Keratinocyte (primary cell): ENCODE data around the gene ANGPT4. TPM values are rescaled to one million over a fixed set of nuclear protein-coding genes. Genes with fewer than 3 reads are reported as not detected.

Source experiments
- DNase-seq: peaks from one replicate; pipeline ENCODE4 v3.0.0-alpha.2; 2011; ENCODE audit warnings: low read depth, missing footprints, low spot score
- FAIRE-seq: peaks from 2 replicates; lab custom pipeline; 2011; peaks lifted over from hg19 to GRCh38; lab: Jason Lieb, UNC
- H2AFZ ChIP-seq: 2 replicates; pipeline ENCODE4 v1.6.0; 2012; ENCODE audit warnings: low read length, control low read depth, inconsistent platforms; ENCODE audit not compliant: control insufficient read depth
- H3K27ac ChIP-seq: 2 replicates; pipeline ENCODE4 v1.5.1; 2011; ENCODE audit warnings: low read length; ENCODE audit not compliant: control insufficient read depth, insufficient read depth
- H3K27me3 ChIP-seq: 3 replicates; pipeline ENCODE4 v1.6.0; 2011; ENCODE audit warnings: low read length; ENCODE audit not compliant: control insufficient read depth, insufficient read depth; ENCODE audit errors: extremely low read depth
- H3K36me3 ChIP-seq, 2 experiments: 2 replicates in 1 of 2; 3 replicates in 1 of 2; pipeline ENCODE4 v1.5.1; 2011; ENCODE audit warnings: low read length in 2 of 2, mild to moderate bottlenecking in 1 of 2; ENCODE audit not compliant: control insufficient read depth in 2 of 2, insufficient read depth in 2 of 2; ENCODE audit errors: extremely low read depth in 1 of 2
- H3K4me1 ChIP-seq: 3 replicates; pipeline ENCODE4 v1.5.1; 2011; ENCODE audit warnings: low read length; ENCODE audit not compliant: control insufficient read depth, insufficient read depth; ENCODE audit errors: extremely low read depth
- H3K4me2 ChIP-seq: 3 replicates; pipeline ENCODE4 v1.6.0; 2011; ENCODE audit warnings: low read depth, low read length; ENCODE audit not compliant: control insufficient read depth, insufficient read depth; ENCODE audit errors: extremely low read depth
- H3K4me3 ChIP-seq, 3 experiments: fragments of 200-600 bp in 1 of 3; sonication (generic) in 1 of 3; 2 replicates in 2 of 3; 3 replicates in 1 of 3; pipeline ENCODE4 v1.5.1; 2011 to 2016; ENCODE audit warnings: low read length in 3 of 3, mild to moderate bottlenecking in 3 of 3, control low read depth in 2 of 3, inconsistent platforms in 1 of 3, low read depth in 1 of 3, mixed read lengths in 1 of 3, mixed run types in 1 of 3, moderate library complexity in 1 of 3; ENCODE audit not compliant: control insufficient read depth in 2 of 3, insufficient read depth in 2 of 3; ENCODE audit errors: extremely low read depth in 1 of 3
- H3K79me2 ChIP-seq: 2 replicates; pipeline ENCODE4 v1.6.0; 2012; ENCODE audit warnings: low read length; ENCODE audit not compliant: control insufficient read depth, insufficient read depth
- H3K9ac ChIP-seq: 3 replicates; pipeline ENCODE4 v1.6.0; 2011; ENCODE audit warnings: low read length; ENCODE audit not compliant: control insufficient read depth, insufficient read depth; ENCODE audit errors: extremely low read depth
- H3K9me1 ChIP-seq: 3 replicates; pipeline ENCODE4 v1.6.0; 2011; ENCODE audit warnings: low read length; ENCODE audit not compliant: control insufficient read depth, insufficient read depth; ENCODE audit errors: extremely low read depth
- H3K9me3 ChIP-seq: 2 replicates; pipeline ENCODE4 v1.5.1; 2012; ENCODE audit warnings: low read depth, low read length; ENCODE audit not compliant: control insufficient read depth
- H4K20me1 ChIP-seq: 3 replicates; pipeline ENCODE4 v1.6.0; 2011; ENCODE audit warnings: low read length; ENCODE audit not compliant: control insufficient read depth, insufficient read depth; ENCODE audit errors: extremely low read depth
- CTCF ChIP-seq, 3 experiments: IDR thresholded peaks in 1 of 3; conservative IDR thresholded peaks in 1 of 3; optimal IDR thresholded peaks in 1 of 3; 2 replicates in 2 of 3; 3 replicates in 1 of 3; pipeline versions ENCODE3 to v1.5.1; 2011; ENCODE audit warnings: low read length in 3 of 3, mild to moderate bottlenecking in 3 of 3, moderate library complexity in 2 of 3, control low read depth in 1 of 3, inconsistent platforms in 1 of 3; ENCODE audit not compliant: insufficient read depth in 2 of 3; ENCODE audit errors: extremely low read depth in 1 of 3
- EZH2 ChIP-seq: IDR thresholded peaks from one replicate; pipeline ENCODE4 v1.6.1; 2012; ENCODE audit warnings: inconsistent platforms, mild to moderate bottlenecking, low read length, moderate library complexity
- dilution Hi-C: fragments of 300-500 bp; cut with MboI; formaldehyde crosslinking; loops from one replicate; pipeline ENCODE4 v1.7.0; 2020; ENCODE audit warnings: low sequenced_read_pairs; ENCODE audit not compliant: extremely low pct_ligation_motif_present
- polyA plus RNA-seq, 5 experiments: library from polyadenylated mRNA; depleted of rRNA in 3 of 5; stranded (reverse) in 3 of 5; stranded (forward) in 1 of 5; unstranded in 1 of 5; fragments of >200 nt; gene quantifications; 1 replicate in 1 of 5; 2 replicates in 3 of 5; 3 replicates in 1 of 5; pipeline versions ENCODE4 v1.2.1 to v1.2.3, GENCODE V29; 2011 to 2012; ENCODE audit warnings: missing spikeins in 2 of 5, low read depth in 1 of 5, low replicate concordance in 1 of 5

Gene ANGPT4
- polyA plus RNA-seq, 1 donor (not counting 4 experiments of a cell fraction or from before 2014, with no cell fraction given), result not detected

- Histone ChIP-seq H3K4me1 (peaks cover 19% of the 10 kb centered on the region), H3K9ac (peak overlapping the region; percentile 5), H3K79me2 (no peaks in the 10 kb centered on the region), H3K36me3 (no peaks in the 10 kb centered on the region), H3K4me3 (peak overlapping the region in 1 of 3 experiments; percentile 46), H3K9me3 (no peaks in the 10 kb centered on the region), H4K20me1 (no peaks in the 10 kb centered on the region), H3K27me3 (peaks cover 2% of the 10 kb centered on the region), H3K4me2 (peak overlapping the region; percentile 79), H3K27ac (peak overlapping the region; percentile 67), H2AFZ (no peak overlapping the region), H3K9me1 (no peaks in the 10 kb centered on the region)
- DNase-seq, result no peak
- peak; percentile 98 for FAIRE-seq
- TF ChIP-seq CTCF (optimal IDR thresholded peaks at IDR 0.05 in 1 of 3, IDR thresholded peaks at IDR 0.05 in 1 of 3, conservative IDR thresholded peaks at IDR 0.05 in 1 of 3; ENCODE audit: extremely low read depth in 1 of 3, insufficient read depth in 2 of 3, low read length in 3 of 3), result no peak
- no peak for TF ChIP-seq EZH2
- dilution Hi-C loops, result no loop called here
Observed at GRCh38 chr20:881051-881782, 34.9 kb downstream of the ANGPT4 start.

DNA sequence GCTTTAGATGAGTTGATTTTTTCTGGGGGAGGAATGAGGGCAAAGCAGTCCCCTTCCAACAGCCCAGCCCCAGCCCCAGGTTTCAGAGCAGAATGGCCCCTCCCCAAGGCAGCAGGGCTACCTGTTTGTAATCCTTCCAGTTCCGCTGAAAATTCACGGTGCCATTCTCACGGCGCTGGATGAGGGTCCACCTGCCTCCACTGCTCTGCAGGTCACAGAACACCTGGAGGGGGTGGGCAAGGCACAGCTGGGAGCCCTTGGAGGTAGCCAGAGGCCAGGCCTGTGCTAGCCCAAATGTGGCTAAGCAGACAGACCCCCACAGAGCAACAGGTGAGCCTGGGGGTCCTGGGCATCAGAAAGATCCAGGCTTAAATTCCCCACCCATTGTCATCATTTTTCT is 36.5 kb downstream of the ANGPT4 start:
- H3K9me3 ChIP-seq, result no peaks in the 10 kb centered on the region
- peaks cover 26% of the 10 kb centered on the region for H3K4me1 ChIP-seq
- FAIRE-seq, result no peak
- H3K9me1 ChIP-seq, result no peaks in the 10 kb centered on the region
- no peak overlapping the region for H3K9ac ChIP-seq
- H3K79me2 ChIP-seq, result no peaks in the 10 kb centered on the region
- no peaks in the 10 kb centered on the region for H3K27me3 ChIP-seq
- no peak for DNase-seq
- no peak overlapping the region for H3K27ac ChIP-seq
- H4K20me1 ChIP-seq, result no peaks in the 10 kb centered on the region
- H3K36me3 ChIP-seq, result no peaks in the 10 kb centered on the region
- H3K4me3 ChIP-seq, result no peak overlapping the region
- no peak overlapping the region for H2AFZ ChIP-seq
- no peak overlapping the region for H3K4me2 ChIP-seq
- dilution Hi-C loops, result no loop called here
- no peak for TF ChIP-seq EZH2
- no peak for TF ChIP-seq CTCF (optimal IDR thresholded peaks at IDR 0.05 in 1 of 3, IDR thresholded peaks at IDR 0.05 in 1 of 3, conservative IDR thresholded peaks at IDR 0.05 in 1 of 3; ENCODE audit: extremely low read depth in 1 of 3, insufficient read depth in 2 of 3, low read length in 3 of 3)
